Endothelial cell (in vitro differentiated cells): Measurements from ENCODE around the gene DHX32. TPM values are rescaled to one million over a fixed set of nuclear protein-coding genes. Genes with fewer than 3 reads are reported as not detected.
A peak's percentile ranks its signal among the peaks of the same experiment; 100 is the strongest.
"Not testable (repeated sequence)": the region's sequence is repeated elsewhere in the genome, so short reads cannot be mapped to it uniquely, and the experiment has no call there.

Experiments used
- DNase-seq: peaks from one replicate; pipeline ENCODE4 v3.0.0; 2021; ENCODE audit warnings: low spot score
- H3K27ac Mint-ChIP-seq: one replicate; pipeline ENCODE4 v1.8.0; 2021; ENCODE audit warnings: mixed read lengths, inconsistent platforms; ENCODE audit not compliant: unreplicated experiment
- H3K27me3 Mint-ChIP-seq: one replicate; pipeline ENCODE4 v1.8.0; 2021; ENCODE audit warnings: mild to moderate bottlenecking, moderate library complexity, mixed read lengths, inconsistent platforms; ENCODE audit not compliant: unreplicated experiment
- H3K36me3 Mint-ChIP-seq: one replicate; pipeline ENCODE4 v1.8.0; 2021; ENCODE audit warnings: mild to moderate bottlenecking, low read depth, mixed read lengths, inconsistent platforms; ENCODE audit not compliant: unreplicated experiment
- H3K4me1 Mint-ChIP-seq: one replicate; pipeline ENCODE4 v1.8.0; 2021; ENCODE audit warnings: mild to moderate bottlenecking, mixed read lengths, inconsistent platforms; ENCODE audit not compliant: unreplicated experiment
- H3K4me3 Mint-ChIP-seq: one replicate; pipeline ENCODE4 v1.8.0; 2021; ENCODE audit warnings: mild to moderate bottlenecking, mixed read lengths, inconsistent platforms; ENCODE audit not compliant: unreplicated experiment
- H3K9me3 Mint-ChIP-seq: one replicate; pipeline ENCODE4 v1.8.0; 2021; ENCODE audit warnings: mixed read lengths, inconsistent platforms; ENCODE audit not compliant: unreplicated experiment
- total RNA-seq: library from RNA; stranded (reverse); fragmentation: NEBNext Ultra II Directional; extraction: Animal tissue kit (Norgen Biotek cat#: 25700); gene quantifications from one replicate; pipeline ENCODE4 v1.2.1, GENCODE V29; 2021; ENCODE audit not compliant: unreplicated experiment
- TF ChIP-seq, protein P1 (sequence below): fragments of 200-600 bp; sonication (generic); IDR thresholded peaks from one replicate; pipeline ENCODE4 v1.5.0; 2021; ENCODE audit warnings: antibody characterized with exemption; ENCODE audit not compliant: unreplicated experiment

DHX32 gene
- total RNA-seq, 1 donor from 2014 or later = 54.0 TPM

DNA sequence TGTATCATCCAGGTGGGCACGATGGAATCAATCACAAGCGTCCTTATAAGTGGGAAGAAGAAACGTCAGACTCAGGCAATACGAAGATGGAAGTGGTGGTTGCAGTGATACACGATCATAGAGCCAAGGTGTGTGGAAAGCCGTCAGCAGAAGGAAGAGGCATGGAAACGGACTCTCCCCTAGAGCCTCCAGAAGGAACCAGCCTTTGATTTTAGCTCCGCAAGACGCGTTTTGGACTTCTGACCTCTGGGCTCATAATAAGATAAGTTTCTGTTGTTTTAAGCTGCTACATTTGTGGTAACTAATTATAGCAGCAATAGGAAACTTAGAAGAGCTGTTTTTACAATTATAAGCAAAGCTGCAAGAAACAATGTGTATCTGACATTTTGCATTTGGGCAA is 30.1 kb upstream of the DHX32 start:
- TF ChIP-seq, protein P1, sequence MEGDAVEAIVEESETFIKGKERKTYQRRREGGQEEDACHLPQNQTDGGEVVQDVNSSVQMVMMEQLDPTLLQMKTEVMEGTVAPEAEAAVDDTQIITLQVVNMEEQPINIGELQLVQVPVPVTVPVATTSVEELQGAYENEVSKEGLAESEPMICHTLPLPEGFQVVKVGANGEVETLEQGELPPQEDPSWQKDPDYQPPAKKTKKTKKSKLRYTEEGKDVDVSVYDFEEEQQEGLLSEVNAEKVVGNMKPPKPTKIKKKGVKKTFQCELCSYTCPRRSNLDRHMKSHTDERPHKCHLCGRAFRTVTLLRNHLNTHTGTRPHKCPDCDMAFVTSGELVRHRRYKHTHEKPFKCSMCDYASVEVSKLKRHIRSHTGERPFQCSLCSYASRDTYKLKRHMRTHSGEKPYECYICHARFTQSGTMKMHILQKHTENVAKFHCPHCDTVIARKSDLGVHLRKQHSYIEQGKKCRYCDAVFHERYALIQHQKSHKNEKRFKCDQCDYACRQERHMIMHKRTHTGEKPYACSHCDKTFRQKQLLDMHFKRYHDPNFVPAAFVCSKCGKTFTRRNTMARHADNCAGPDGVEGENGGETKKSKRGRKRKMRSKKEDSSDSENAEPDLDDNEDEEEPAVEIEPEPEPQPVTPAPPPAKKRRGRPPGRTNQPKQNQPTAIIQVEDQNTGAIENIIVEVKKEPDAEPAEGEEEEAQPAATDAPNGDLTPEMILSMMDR = no peak
- H3K36me3 Mint-ChIP-seq = peaks cover 10% of the 10 kb centered on the region
- H3K4me3 Mint-ChIP-seq = no peak overlapping the region
- H3K27ac Mint-ChIP-seq = no peak overlapping the region
- no peaks in the 10 kb centered on the region for H3K9me3 Mint-ChIP-seq
- no peak for DNase-seq
- H3K27me3 Mint-ChIP-seq = peaks cover 2% of the 10 kb centered on the region
- H3K4me1 Mint-ChIP-seq = no peaks in the 10 kb centered on the region

DNA sequence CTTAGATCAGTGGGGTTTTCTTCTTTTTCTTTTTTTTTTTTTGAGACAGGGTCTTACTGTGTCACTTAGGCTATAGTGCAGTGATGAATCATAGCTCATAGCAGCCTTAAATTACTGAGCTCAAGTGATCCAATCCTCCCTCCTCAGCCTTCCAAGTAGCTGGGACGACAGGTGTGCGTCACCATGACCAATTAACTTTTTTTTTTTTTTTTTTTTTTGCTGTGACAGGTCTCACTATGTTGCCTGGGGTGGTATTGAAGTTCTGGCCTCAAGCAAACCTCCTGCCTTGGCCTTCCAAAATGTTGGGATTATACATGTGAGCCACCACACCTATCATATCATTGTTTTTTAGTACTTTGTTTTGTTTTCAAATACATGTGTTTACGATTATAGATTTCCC is 28.4 kb upstream of the DHX32 start:
- not testable (repeated sequence) for H3K27ac Mint-ChIP-seq, DNase-seq, H3K27me3 Mint-ChIP-seq, H3K4me1 Mint-ChIP-seq, H3K9me3 Mint-ChIP-seq, H3K4me3 Mint-ChIP-seq
- peaks cover 14% of the 10 kb centered on the region for H3K36me3 Mint-ChIP-seq

DNA sequence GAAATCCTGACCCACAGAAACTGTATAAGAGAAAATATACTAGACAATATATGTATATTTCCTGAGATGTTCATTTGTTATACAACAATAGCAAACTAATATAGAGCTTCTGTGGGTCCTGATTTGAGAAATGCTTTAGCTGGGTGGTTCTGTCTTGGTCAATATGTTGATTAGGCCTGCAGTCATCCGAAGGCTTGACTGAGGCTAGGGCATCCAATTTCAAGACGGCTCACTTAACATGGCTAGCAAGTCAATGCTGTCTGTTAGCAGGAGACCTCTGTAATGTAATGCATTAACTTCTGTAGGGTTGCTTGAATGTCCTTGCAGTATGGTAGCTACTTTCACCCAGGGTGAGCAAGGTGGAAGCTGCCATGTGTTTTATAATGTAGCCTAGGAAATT is 27.7 kb upstream of the DHX32 start:
- not testable (repeated sequence) for H3K27ac Mint-ChIP-seq, H3K4me1 Mint-ChIP-seq, H3K27me3 Mint-ChIP-seq, DNase-seq, H3K4me3 Mint-ChIP-seq, H3K9me3 Mint-ChIP-seq
- H3K36me3 Mint-ChIP-seq = peaks cover 14% of the 10 kb centered on the region

DNA sequence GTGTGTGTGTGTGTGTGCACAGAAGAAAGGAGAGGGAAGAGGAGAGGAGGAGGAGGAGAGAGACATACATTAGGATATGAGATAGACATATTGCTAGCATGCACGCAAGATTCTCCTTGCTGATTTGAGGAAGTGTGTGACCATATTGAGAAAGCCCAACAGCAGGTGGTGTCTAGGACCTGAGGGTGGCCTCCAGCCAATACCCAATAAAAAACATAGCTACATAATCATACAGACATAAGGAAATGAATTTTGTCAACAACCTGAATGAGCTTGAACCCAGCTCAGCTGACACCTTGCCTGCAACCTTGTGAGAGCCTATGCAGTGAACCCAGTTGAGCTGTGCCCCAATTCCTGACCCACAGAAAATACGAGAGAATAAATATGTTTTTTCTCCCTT is 26.5 kb upstream of the DHX32 start:
- not testable (repeated sequence) for DNase-seq, H3K9me3 Mint-ChIP-seq, H3K4me1 Mint-ChIP-seq, H3K27me3 Mint-ChIP-seq, H3K27ac Mint-ChIP-seq
- peak overlapping the region; percentile 39 for H3K4me3 Mint-ChIP-seq
- peaks cover 14% of the 10 kb centered on the region for H3K36me3 Mint-ChIP-seq

DNA sequence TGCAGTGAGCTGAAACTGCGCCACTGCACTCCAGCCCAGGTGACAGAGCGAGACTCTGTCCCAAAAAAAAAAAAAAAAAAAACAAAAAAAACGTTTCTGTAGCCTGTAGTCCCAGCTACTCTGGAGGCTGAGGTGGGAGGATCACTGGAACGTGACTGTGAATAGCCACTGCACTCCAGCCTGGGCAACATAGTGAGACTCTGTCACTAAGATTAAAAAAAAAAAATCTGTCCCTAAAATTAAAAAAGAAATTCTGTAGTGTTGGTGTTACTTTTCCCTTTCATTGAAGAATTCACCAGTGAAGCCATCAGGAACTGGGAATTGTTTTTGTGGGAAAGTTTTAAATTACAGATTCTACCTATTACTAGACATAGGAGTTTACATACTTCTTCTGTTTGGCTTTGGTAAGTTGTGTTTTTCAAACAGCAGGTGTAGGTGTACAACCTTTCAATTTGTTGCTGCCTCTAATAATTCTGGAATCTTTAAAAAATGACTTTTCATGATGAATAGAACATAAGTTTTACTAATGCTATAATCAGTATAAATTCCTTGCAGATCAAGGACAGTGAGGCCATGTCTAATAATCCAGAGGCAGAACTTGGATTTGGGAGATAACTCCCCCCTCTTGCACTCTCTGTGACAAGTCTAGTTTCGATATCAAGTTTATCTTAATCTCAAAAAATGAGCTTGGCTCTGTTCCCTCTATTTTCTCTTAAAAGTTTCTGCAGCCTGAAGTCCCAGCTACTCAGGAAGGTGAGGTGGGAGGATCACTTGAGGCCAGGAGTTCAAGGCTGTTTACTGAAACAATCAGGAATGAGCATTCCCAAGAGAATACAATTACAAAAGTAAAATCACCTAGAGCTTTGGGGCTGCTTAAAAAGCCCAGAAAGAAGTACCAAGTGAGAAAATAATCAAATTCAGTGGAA is 24.2 kb upstream of the DHX32 start:
- H3K9me3 Mint-ChIP-seq, H3K27me3 Mint-ChIP-seq, H3K27ac Mint-ChIP-seq, H3K4me1 Mint-ChIP-seq, DNase-seq: not testable (repeated sequence)
- Mint-ChIP-seq H3K4me3 (peak overlapping the region; percentile 65), H3K36me3 (peaks cover 11% of the 10 kb centered on the region)

DNA sequence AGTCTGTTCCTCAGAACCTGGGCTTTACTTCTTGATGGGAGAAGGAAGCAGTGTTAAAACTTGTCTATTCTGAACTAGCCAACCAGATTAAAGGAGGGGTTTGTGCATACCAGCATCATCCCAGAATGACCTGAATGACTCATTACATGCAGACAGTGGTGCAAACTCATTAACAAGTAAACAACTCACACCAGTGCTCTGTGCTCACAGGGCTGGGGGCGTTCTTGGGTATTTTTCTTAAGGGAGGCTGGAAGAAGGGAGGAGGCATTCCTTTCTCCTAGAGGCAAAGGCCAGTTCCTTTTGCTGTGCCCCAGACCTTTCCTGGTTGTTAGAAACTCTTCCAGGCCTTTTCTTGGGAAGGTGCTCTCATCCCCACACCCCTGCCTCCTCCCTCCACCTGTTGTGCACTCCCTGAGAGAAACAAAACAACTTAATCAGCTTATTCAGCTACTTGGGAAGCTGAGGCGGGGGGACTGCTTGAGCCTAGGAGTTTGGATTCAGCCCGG is 22.1 kb upstream of the DHX32 start:
- H3K27ac Mint-ChIP-seq, H3K27me3 Mint-ChIP-seq, H3K4me1 Mint-ChIP-seq, H3K9me3 Mint-ChIP-seq, DNase-seq, H3K4me3 Mint-ChIP-seq: not testable (repeated sequence)
- H3K36me3 Mint-ChIP-seq = peaks cover 12% of the 10 kb centered on the region

DNA sequence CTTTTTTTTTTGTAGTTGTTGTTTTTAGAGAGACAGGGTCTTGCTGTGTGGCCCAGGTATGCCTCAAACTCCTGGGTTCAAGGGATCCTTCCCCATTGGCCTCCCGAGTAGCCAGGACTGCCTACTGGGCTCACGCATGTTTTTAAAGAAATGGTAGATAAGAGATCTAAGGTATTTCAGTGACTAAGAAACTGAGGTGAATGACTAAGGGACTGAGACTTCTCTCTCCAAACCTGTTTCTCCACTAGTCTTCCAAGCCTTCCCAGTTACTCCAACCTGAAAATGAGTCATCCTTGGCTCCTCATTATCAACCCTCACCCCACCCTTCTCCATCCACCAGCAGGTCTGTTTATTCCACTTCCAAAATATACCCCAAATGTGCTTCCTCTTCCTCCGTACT is 19.9 kb upstream of the DHX32 start:
- not testable (repeated sequence) for DNase-seq, H3K4me3 Mint-ChIP-seq, H3K4me1 Mint-ChIP-seq, H3K27me3 Mint-ChIP-seq, H3K9me3 Mint-ChIP-seq, H3K27ac Mint-ChIP-seq
- H3K36me3 Mint-ChIP-seq = peaks cover 11% of the 10 kb centered on the region

DNA sequence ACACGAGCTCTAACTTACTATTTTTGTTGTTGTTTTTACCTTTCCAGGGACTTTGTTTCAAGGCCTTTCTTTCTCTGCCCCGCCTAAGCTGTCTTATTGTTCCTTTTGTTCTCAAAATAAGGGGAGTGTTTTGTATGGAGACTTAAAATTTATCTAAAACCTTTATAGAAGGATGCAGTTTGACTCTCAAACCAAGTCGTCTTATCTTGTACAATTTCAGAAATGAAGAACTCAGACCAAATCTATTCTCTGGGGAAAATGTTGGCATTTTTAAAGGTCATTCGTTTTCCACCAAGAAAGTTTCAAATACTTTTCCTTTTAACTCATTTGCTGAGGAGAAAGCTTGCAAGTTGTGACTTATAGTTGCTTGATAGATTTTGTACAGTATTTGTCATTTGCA is 16.2 kb upstream of the DHX32 start:
- H3K9me3 Mint-ChIP-seq, H3K36me3 Mint-ChIP-seq, DNase-seq, H3K27me3 Mint-ChIP-seq: not testable (repeated sequence)
- H3K4me1 Mint-ChIP-seq = peaks cover 24% of the 10 kb centered on the region
- H3K27ac Mint-ChIP-seq = peak overlapping the region; percentile 72
- peak overlapping the region; percentile 96 for H3K4me3 Mint-ChIP-seq

DNA sequence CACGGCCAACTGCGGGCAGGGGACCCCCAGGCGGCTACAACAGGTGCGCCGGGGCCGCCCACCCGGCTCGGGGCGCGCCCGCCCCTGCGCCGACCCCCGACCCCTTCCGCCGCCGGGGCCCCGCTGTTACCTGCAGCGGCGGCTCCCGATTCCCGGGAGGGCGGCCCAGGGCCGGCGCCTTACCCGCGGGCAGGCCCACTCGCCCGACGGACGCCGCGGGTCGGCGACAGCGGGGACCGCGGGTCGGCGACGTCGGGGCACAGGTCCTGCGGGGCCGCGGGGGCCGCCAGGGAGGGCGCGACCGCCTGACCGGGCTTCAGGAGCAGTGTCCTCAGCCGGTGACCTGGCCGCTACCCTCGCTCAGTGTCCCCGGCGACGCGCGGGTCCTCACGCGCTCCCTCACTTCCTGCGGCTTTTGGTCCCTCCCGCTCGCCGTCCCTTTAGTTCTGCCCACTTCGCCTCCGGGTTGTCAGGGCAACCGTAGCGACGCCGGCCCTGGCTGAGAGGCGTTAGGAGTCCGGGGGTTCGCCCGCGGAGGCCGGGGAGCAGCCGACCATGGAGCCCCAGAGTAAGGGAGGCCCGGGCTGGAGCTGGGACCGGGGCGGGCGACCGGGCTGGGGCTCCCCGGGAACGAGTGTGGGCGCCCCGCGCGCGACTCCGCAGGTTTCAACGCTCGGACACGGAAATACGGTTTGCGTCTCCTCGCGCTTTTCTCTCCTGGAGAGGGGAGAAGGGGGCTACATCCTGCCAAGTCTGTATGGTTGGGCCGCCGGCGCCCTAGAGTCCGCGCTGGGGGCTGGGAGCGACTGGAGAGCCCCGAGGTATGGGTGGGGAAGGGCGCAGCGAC is 15.2 kb upstream of the DHX32 start, which contains the start of gene FANK1:
TSS of gene FANK1 (plus strand) at position 477 of the 847 bp plus-strand sequence. CDS start at position 556, 79 bp downstream.
- Mint-ChIP-seq H3K4me3 (peak within 1 kb of the TSS; percentile 96), H3K27ac (peak within 1 kb of the TSS; percentile 98), H3K4me1 (peaks cover 24% of the 10 kb centered on the region)
- DNase-seq = peak; percentile 86
- H3K27me3 Mint-ChIP-seq, H3K9me3 Mint-ChIP-seq, H3K36me3 Mint-ChIP-seq: not testable (repeated sequence)

DNA sequence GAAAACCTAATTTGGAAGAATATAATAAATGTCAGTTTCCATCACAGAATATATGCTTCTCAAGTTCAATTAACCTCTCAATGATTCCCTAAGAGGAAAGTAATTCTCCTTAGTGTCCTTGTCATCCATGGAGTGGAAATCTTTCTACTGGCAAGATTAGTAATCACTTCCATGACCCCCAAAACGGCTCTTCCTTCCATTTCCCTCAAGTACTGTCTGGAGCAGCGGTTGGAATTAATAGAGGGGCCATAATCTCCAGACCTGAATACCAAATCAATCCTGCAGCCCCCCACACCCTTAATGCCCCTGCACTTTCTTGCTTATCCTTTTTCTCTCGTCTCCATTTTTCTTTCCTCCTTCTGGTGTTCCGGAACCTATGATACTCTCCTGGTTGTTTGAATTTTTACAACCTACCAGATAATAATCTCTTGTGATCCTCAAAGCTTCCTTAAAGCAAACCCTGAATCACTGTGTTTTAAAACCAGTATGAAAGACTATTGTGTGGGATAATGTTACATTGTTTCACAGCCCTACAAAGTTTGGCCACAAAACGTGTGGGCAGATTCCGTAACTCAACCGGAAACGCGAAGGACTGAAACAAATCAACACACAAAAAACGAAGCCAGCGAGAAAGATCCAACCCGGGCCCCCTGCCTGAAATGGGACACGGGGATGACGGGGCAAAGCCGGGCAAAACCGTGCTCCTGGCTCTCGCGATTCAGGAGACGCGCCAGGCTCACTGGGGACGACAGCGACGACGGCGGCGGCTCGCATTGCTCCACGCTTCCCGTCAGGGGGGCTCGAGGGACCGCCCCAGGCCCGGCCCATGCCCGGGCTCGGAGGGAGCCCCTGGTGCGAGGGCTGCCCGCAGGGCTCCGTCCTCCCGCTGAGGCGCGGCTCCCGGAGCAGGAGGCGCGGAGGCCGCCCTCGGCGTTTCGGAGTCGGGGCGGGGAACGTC is 14.3 kb upstream of the DHX32 start:
- H3K27me3 Mint-ChIP-seq, H3K36me3 Mint-ChIP-seq, H3K9me3 Mint-ChIP-seq: not testable (repeated sequence)
- H3K4me1 Mint-ChIP-seq = peaks cover 24% of the 10 kb centered on the region
- peak; percentile 81 for DNase-seq
- H3K27ac Mint-ChIP-seq = peak overlapping the region; percentile 98
- H3K4me3 Mint-ChIP-seq = peak overlapping the region; percentile 96
